Measurements from ENCODE around the gene MTRFR.

- TF ChIP-seq CTCF (conservative IDR thresholded peaks at IDR 0.05) (no peak), ZFX (IDR thresholded peaks at IDR 0.05) (no peak)
These were observed 60.0 kb downstream of the MTRFR start for GRCh38 chr12:123293178-123293760.
